Stimulated activated naive CD8-positive, alpha-beta T cell treated with anti-CD3 and anti-CD28 coated beads, Interleukin-15, Interleukin-2, amounts not matched to agents 100 ng/mL and 50 ng/mL, for 24 hours (primary cell): ENCODE measurements around the gene TMEM121B.

ENCODE experiments used
- H3K27ac Mint-ChIP-seq: one replicate; pipeline ENCODE4 v1.8.0; 2021; ENCODE audit warnings: mild to moderate bottlenecking, mixed read lengths
- H3K27me3 Mint-ChIP-seq: one replicate; pipeline ENCODE4 v1.8.0; 2021; ENCODE audit warnings: mixed read lengths
- H3K36me3 Mint-ChIP-seq: one replicate; pipeline ENCODE4 v1.8.0; 2021; ENCODE audit warnings: low read depth, mixed read lengths
- H3K4me1 Mint-ChIP-seq: one replicate; pipeline ENCODE4 v1.8.0; 2021; ENCODE audit warnings: low read depth, mixed read lengths
- H3K4me3 Mint-ChIP-seq: one replicate; pipeline ENCODE4 v1.8.0; 2021; ENCODE audit warnings: mild to moderate bottlenecking, mixed read lengths
- H3K9me3 Mint-ChIP-seq: one replicate; pipeline ENCODE4 v1.8.0; 2021; ENCODE audit warnings: mixed read lengths

Gene TMEM121B

DNA sequence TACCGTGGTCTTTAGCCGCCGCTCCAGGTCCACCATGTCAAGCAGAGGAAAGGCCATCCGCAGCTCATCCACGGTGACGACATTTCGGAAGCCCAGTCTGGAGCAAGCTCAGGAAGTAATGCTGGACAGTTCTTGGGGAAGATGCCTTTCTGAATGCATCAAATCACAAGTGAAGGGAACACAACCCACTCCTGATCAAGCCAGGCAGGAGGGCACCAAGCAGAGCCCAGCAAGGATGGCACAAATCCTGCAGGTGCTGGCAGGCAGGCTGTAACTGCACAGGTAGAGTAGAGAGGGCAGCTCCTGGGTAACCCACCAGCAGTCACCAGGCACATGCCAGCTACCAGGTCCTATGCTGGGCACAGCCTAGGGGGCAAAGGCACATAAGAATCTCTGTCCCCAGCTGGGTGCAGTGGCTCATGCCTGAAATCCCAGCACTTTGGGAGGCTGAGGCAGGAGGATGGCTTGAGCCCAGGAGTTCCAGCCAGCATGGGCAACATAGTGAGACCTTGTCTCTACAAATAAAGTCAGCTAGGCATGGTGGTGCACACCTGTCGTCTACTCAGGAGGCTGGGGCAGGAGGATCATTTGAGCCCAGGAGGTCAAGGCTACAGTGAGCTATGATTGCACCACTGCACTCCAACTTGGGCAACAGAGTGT, 24.0 kb upstream of the TMEM121B start:
- no peaks in the 10 kb centered on the region for H3K9me3 Mint-ChIP-seq
- no peaks in the 10 kb centered on the region for H3K27me3 Mint-ChIP-seq
- peaks cover 28% of the 10 kb centered on the region for H3K36me3 Mint-ChIP-seq
- no peak overlapping the region for H3K27ac Mint-ChIP-seq
- H3K4me1 Mint-ChIP-seq = no peaks in the 10 kb centered on the region
- no peak overlapping the region for H3K4me3 Mint-ChIP-seq

- Mint-ChIP-seq H3K9me3 (no peaks in the 10 kb centered on the region), H3K36me3 (peaks cover 38% of the 10 kb centered on the region), H3K4me1 (no peaks in the 10 kb centered on the region)
Observed at GRCh38 chr22:17143826-17144225, 22.7 kb upstream of the TMEM121B start.

DNA sequence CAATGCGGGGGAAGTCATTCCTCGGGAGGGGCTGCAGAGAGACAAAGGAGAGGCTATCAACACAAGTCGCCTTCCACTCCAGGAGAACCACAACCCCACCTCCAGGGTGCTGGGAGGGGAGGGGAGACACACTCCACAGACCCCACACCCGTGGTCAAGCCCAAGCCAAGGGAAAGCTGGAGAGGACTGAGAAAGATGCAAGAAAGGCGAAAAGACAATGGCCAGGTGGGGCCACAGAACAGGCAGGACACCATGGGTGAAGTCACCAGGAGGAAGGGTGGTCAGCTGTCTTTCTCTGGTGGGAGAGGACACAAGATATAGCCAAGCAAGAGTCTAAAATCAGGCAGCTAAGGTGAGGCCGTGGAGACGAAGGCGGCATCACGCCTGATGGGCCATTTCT, 21.9 kb upstream of the TMEM121B start:
- Mint-ChIP-seq H3K36me3 (peaks cover 42% of the 10 kb centered on the region), H3K27me3 (no peaks in the 10 kb centered on the region), H3K9me3 (no peaks in the 10 kb centered on the region), H3K27ac (no peak overlapping the region), H3K4me3 (no peak overlapping the region), H3K4me1 (no peaks in the 10 kb centered on the region)

More at GRCh38 chr22:17143826-17144225, 22.7 kb upstream of the TMEM121B start:
- Mint-ChIP-seq H3K27ac (no peak overlapping the region), H3K27me3 (no peaks in the 10 kb centered on the region), H3K4me3 (no peak overlapping the region)

- no peaks in the 10 kb centered on the region for H3K27me3 Mint-ChIP-seq
- H3K27ac Mint-ChIP-seq = no peak overlapping the region
- H3K4me1 Mint-ChIP-seq = no peaks in the 10 kb centered on the region
- H3K4me3 Mint-ChIP-seq = no peak overlapping the region
- H3K9me3 Mint-ChIP-seq = no peaks in the 10 kb centered on the region
- H3K36me3 Mint-ChIP-seq = peaks cover 44% of the 10 kb centered on the region
Observed at GRCh38 chr22:17140826-17141766, 19.9 kb upstream of the TMEM121B start.

GRCh38 chr22:17140022-17140421, 18.9 kb upstream of the TMEM121B start:
- Mint-ChIP-seq H3K36me3 (peaks cover 44% of the 10 kb centered on the region), H3K9me3 (no peaks in the 10 kb centered on the region), H3K27me3 (no peaks in the 10 kb centered on the region), H3K4me3 (no peak overlapping the region), H3K27ac (no peak overlapping the region), H3K4me1 (no peaks in the 10 kb centered on the region)

GRCh38 chr22:17138513-17138912, 17.4 kb upstream of the TMEM121B start:
- Mint-ChIP-seq H3K36me3 (peaks cover 41% of the 10 kb centered on the region), H3K27me3 (no peaks in the 10 kb centered on the region), H3K27ac (no peak overlapping the region), H3K9me3 (no peaks in the 10 kb centered on the region), H3K4me1 (no peaks in the 10 kb centered on the region), H3K4me3 (no peak overlapping the region)

DNA sequence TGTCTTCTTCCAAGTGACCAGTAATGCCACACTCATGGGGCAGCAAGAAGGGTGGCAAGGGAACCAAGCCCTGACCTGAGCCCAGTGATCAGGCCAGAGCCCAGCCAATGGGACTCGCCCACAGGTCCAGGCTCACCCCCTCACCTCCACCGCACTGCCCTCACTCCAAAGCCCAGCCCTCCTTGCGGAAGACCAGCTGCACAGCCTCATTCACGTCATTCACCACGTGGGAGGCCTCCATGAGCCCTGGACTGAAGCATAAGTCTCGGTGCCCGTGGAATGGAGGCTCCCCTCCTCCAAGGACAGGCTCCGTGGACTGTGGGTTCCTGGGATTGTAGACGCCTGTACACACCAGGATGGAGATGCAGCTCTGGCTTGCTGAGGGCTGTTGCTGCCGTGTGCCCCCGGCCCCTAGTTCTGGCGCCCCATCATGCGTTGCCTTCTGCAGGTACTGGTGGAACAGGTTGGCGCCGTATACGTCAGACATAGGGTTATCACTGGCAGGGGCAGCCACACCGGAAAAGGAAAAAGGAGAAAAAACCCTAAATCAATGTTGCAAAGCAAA, 16.8 kb upstream of the TMEM121B start:
- no peaks in the 10 kb centered on the region for H3K27me3 Mint-ChIP-seq
- H3K4me3 Mint-ChIP-seq = no peak overlapping the region
- no peaks in the 10 kb centered on the region for H3K4me1 Mint-ChIP-seq
- peaks cover 36% of the 10 kb centered on the region for H3K36me3 Mint-ChIP-seq
- H3K27ac Mint-ChIP-seq = no peak overlapping the region
- no peaks in the 10 kb centered on the region for H3K9me3 Mint-ChIP-seq

DNA sequence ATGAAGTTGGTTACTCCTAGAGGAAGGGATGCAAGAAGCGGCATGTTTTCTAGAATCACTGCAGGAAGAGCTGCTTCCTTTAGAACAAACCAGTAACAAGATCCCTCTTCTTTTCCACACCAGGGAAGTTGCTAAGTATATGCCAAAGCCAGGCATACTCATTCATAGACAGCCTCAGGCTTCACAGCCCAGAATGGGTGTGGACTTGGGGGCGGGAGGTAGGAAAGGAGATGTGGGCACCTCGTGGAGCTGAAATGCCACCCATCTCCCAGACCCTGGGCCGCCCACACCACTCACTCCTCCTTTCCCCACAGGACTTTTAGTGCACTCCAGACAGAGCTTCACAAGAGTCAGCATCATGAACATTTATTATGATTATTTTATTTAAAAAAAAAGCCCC, 16.0 kb upstream of the TMEM121B start:
- no peaks in the 10 kb centered on the region for H3K9me3 Mint-ChIP-seq
- H3K4me3 Mint-ChIP-seq = no peak overlapping the region
- H3K36me3 Mint-ChIP-seq = peaks cover 29% of the 10 kb centered on the region
- H3K27me3 Mint-ChIP-seq = no peaks in the 10 kb centered on the region
- H3K27ac Mint-ChIP-seq = no peak overlapping the region
- H3K4me1 Mint-ChIP-seq = no peaks in the 10 kb centered on the region

DNA sequence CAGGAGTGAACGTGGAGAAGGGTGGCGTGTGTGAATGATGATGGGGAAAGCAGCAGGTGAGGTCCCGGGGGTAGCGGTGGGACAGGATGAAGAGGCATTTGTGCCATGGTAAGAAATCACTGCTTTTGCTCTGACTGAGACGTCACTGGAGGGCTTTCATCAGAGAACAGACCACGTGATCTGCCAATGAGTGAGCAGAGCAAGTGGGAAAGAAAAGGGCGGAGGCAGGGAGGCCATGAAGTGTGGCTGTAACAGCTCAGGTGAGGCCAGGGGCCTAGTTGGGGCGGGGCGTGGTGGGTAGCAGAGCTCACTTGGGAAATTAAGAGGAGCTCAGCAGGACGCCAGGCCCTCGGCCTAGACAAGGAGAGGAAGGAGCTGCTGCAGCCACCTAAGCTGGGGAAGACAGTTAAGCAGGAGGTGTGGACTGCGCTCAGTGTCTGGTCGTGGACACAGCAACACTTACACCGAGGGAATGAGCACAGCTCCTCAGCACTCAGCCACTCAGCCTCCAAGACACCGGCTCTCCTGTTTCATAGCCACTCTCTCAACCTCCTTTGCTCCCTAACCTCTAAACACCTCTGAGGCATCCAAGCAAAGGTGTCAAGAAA, 14.1 kb upstream of the TMEM121B start:
- Mint-ChIP-seq H3K36me3 (peaks cover 24% of the 10 kb centered on the region), H3K27me3 (no peaks in the 10 kb centered on the region), H3K4me3 (no peak overlapping the region), H3K27ac (no peak overlapping the region), H3K4me1 (no peaks in the 10 kb centered on the region), H3K9me3 (no peaks in the 10 kb centered on the region)

GRCh38 chr22:17133137-17133536, 12.0 kb upstream of the TMEM121B start:
- Mint-ChIP-seq H3K27me3 (no peaks in the 10 kb centered on the region), H3K4me3 (no peak overlapping the region), H3K36me3 (peaks cover 10% of the 10 kb centered on the region), H3K9me3 (no peaks in the 10 kb centered on the region), H3K27ac (no peak overlapping the region), H3K4me1 (no peaks in the 10 kb centered on the region)

DNA sequence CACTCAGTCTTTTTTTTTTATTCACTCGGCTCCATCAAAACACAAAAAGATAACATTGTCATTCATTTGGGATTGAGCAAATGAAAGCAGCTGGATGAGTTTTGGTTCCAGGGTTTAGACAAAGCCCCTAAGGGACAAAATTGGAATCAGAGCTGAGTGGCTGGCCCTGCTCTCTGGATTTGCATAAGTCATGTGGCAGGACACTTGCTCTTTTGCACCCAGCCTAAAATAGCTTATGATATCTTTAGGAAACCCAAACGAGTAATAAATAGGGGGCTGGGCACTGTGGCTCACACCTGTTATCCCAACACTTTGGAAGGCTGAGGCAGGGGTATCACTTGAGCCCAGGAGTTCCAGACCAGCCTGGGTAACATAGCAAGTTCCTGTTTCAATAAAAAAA, 11.0 kb upstream of the TMEM121B start:
- Mint-ChIP-seq H3K36me3 (peaks cover 5% of the 10 kb centered on the region), H3K4me3 (no peak overlapping the region), H3K4me1 (no peaks in the 10 kb centered on the region), H3K9me3 (no peaks in the 10 kb centered on the region), H3K27me3 (no peaks in the 10 kb centered on the region), H3K27ac (no peak overlapping the region)

GRCh38 chr22:17131686-17132085, 10.5 kb upstream of the TMEM121B start:
- no peaks in the 10 kb centered on the region for H3K27me3 Mint-ChIP-seq
- H3K4me1 Mint-ChIP-seq = no peaks in the 10 kb centered on the region
- no peak overlapping the region for H3K4me3 Mint-ChIP-seq
- no peak overlapping the region for H3K27ac Mint-ChIP-seq
- no peaks in the 10 kb centered on the region for H3K9me3 Mint-ChIP-seq
- H3K36me3 Mint-ChIP-seq = peaks cover under 1% of the 10 kb centered on the region

DNA sequence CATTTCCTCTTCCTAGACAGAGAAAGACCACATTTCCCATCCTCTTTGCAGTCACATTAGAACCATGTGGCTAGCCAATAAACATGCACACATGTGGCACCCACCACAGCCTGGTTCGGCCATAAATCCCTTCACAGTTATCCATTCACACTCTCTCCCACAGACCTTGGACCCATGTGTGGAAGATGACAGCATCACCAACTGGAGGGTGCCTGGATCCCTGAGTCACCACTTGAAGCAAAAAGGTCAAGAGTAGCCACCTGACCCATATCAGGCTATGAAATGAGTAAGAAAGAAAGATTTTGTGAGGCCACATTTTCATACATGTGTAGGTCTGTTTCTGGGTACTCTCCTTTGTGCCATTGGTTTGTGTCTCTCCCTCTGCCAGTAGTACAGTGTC, 9.0 kb upstream of the TMEM121B start:
- no peaks in the 10 kb centered on the region for H3K27me3 Mint-ChIP-seq

DNA sequence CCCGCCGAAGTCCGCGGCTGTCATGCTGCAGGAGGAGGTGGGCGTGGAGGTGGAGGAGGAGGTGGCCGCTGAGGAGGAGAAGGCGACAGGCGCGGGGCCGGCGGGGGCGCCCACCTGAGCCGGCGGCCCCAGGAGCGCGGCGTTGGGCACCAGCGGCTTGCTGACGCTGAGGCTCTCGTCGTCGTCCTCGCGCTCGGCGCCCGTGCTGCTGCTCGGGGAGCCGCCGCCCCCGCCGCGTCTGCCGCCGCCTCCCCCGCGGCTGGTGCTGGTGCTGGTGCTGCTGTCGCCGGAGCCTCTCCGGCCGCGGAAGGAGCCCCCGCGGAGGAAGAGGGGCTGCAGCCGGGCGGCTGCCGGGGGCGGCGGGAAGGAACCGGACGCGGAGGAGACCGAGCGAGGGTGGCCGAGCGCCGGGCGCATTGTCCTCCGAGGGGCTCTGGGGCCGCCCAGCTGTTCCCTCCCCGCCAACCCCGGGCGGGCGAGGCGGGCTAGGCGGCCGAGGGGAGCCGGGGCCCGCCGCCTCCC, 388 bp downstream of the TMEM121B start:
- Mint-ChIP-seq H3K27me3 (peaks cover 20% of the 10 kb centered on the region), H3K4me1 (peaks cover 41% of the 10 kb centered on the region), H3K9me3 (no peaks in the 10 kb centered on the region), H3K27ac (no peak overlapping the region), H3K36me3 (no peaks in the 10 kb centered on the region), H3K4me3 (no peak overlapping the region)

More for the DNA sequence above, 9.0 kb upstream of the TMEM121B start:
- H3K4me3 Mint-ChIP-seq = no peak overlapping the region
- H3K27ac Mint-ChIP-seq = no peak overlapping the region
- H3K36me3 Mint-ChIP-seq = no peaks in the 10 kb centered on the region
- H3K4me1 Mint-ChIP-seq = no peaks in the 10 kb centered on the region
- no peaks in the 10 kb centered on the region for H3K9me3 Mint-ChIP-seq

DNA sequence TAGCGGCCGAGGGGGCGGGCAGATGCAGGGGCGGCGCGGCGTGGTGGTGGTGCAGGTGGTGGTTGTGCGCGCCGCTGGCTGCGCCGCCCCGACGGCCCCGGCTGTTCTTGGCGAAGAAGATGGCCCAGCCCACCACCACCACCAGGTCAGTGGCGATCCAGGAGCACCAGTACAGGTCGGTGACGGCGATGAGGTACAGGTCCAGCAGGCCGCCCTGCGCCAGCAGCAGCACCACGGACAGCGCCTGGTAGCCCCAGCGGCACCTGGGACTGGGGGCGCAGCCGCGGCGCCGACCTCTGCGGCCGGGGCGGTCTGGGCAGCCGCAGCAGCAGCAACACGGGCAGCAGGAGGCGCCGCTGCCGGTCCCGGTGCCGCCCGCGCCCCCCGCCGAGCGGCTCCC, 879 bp downstream of the TMEM121B start:
- Mint-ChIP-seq H3K27ac (no peak overlapping the region), H3K4me1 (peaks cover 46% of the 10 kb centered on the region), H3K27me3 (peaks cover 20% of the 10 kb centered on the region), H3K4me3 (no peak overlapping the region), H3K9me3 (no peaks in the 10 kb centered on the region), H3K36me3 (no peaks in the 10 kb centered on the region)
